HL-60 (cell line): ENCODE data around the gene ATF2.
A peak's percentile ranks its signal among the peaks of the same experiment; 100 is the strongest.

Experiments used
- DNase-seq, 2 experiments: peaks; one replicate each; pipeline ENCODE4 v3.0.0-alpha.2; 2010 to 2020; ENCODE audit warnings: low read depth in 1 of 2, low spot score in 1 of 2
- H3K27ac ChIP-seq: fragments of 250-450 bp; sonication (Bioruptor Pico); replicated peaks from 2 replicates; pipeline ENCODE4 v1.5.1; 2020; ENCODE audit warnings: mild to moderate bottlenecking, moderate library complexity
- H3K27me3 ChIP-seq: fragments of 250-450 bp; sonication (Bioruptor Pico); 2 replicates; pipeline ENCODE4 v1.5.1; 2021; ENCODE audit warnings: mild to moderate bottlenecking, moderate library complexity; ENCODE audit not compliant: insufficient read depth, poor library complexity, severe bottlenecking
- H3K4me3 ChIP-seq: replicated peaks from 2 replicates; pipeline ENCODE4 v1.5.1; 2011; ENCODE audit warnings: mild to moderate bottlenecking, control low read depth, low read length; ENCODE audit not compliant: insufficient read depth
- GABPA ChIP-seq: IDR thresholded peaks from 2 replicates; pipeline ENCODE4 v1.6.1; 2012; ENCODE audit warnings: low read depth
- POLR2AphosphoS5 ChIP-seq: IDR thresholded peaks from 2 replicates; pipeline ENCODE4 v1.6.1; 2012; ENCODE audit warnings: low read depth
- REST ChIP-seq: IDR thresholded peaks from 2 replicates; pipeline ENCODE4 v1.6.1; 2012; ENCODE audit warnings: low read depth; ENCODE audit not compliant: insufficient replicate concordance
- SPI1 ChIP-seq: IDR thresholded peaks from 2 replicates; pipeline ENCODE4 v1.6.1; 2012; ENCODE audit warnings: low read depth, mild to moderate bottlenecking, borderline replicate concordance
- TF ChIP-seq, protein P1 (sequence below): IDR thresholded peaks from one replicate; pipeline ENCODE4 v1.5.1; 2011; ENCODE audit warnings: low read length, control low read depth, inconsistent platforms; ENCODE audit not compliant: insufficient read depth

Gene ATF2

DNA sequence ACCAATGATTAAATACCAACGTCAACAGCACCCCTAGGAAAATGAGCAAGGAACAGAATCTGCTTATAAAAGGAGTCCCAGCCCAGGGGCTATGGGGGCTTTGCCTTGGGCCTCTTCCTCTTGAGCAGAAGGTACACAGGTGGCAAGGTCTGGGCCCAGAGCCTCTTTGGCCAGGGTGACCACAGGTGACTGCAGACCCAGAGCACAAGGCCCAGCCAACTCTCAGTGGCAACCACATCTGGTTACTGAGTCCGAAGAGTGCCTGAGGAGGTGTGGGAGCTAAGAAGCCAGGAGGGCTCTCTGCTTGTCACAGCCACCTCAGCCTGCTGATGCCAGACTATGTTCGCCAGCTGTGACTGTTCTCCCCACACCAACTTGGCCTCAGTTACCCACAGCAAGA, 128.5 kb downstream of the ATF2 start:
- Histone ChIP-seq H3K4me3 (no peak overlapping the region), H3K27ac (no peak overlapping the region), H3K27me3 (no peaks in the 10 kb centered on the region)
- TF ChIP-seq POLR2AphosphoS5 (no peak), SPI1 (no peak), REST (no peak), GABPA (no peak)
- TF ChIP-seq, protein P1, sequence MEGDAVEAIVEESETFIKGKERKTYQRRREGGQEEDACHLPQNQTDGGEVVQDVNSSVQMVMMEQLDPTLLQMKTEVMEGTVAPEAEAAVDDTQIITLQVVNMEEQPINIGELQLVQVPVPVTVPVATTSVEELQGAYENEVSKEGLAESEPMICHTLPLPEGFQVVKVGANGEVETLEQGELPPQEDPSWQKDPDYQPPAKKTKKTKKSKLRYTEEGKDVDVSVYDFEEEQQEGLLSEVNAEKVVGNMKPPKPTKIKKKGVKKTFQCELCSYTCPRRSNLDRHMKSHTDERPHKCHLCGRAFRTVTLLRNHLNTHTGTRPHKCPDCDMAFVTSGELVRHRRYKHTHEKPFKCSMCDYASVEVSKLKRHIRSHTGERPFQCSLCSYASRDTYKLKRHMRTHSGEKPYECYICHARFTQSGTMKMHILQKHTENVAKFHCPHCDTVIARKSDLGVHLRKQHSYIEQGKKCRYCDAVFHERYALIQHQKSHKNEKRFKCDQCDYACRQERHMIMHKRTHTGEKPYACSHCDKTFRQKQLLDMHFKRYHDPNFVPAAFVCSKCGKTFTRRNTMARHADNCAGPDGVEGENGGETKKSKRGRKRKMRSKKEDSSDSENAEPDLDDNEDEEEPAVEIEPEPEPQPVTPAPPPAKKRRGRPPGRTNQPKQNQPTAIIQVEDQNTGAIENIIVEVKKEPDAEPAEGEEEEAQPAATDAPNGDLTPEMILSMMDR: no peak
- DNase-seq: no peak

GRCh38 chr2:175039031-175039430, 129.0 kb downstream of the ATF2 start:
- no peak overlapping the region for H3K4me3 ChIP-seq
- no peak overlapping the region for H3K27ac ChIP-seq
- TF ChIP-seq POLR2AphosphoS5: no peak
- TF ChIP-seq, protein P1: no peak
- TF ChIP-seq SPI1: no peak
- TF ChIP-seq GABPA: no peak
- no peak for DNase-seq
- no peaks in the 10 kb centered on the region for H3K27me3 ChIP-seq

- no peak overlapping the region for H3K4me3 ChIP-seq
- no peak overlapping the region for H3K27ac ChIP-seq
- TF ChIP-seq, protein P1: no peak
- no peak for TF ChIP-seq SPI1
- H3K27me3 ChIP-seq: no peaks in the 10 kb centered on the region
- no peak for DNase-seq
These were observed 130.1 kb downstream of the ATF2 start for GRCh38 chr2:175037941-175038340.

- TF ChIP-seq, protein P1: no peak
These were observed 131.4 kb downstream of the ATF2 start for GRCh38 chr2:175036582-175037018.

GRCh38 chr2:175035806-175036205, 132.2 kb downstream of the ATF2 start:
- no peak for TF ChIP-seq POLR2AphosphoS5
- DNase-seq: no peak
- no peak overlapping the region for H3K27ac ChIP-seq

More at GRCh38 chr2:175036582-175037018, 131.4 kb downstream of the ATF2 start:
- Histone ChIP-seq H3K4me3 (no peak overlapping the region), H3K27ac (no peak overlapping the region), H3K27me3 (no peaks in the 10 kb centered on the region)
- DNase-seq: peak in 1 of 2 experiments; percentile 15

More at GRCh38 chr2:175035806-175036205, 132.2 kb downstream of the ATF2 start:
- H3K4me3 ChIP-seq: no peak overlapping the region
- H3K27me3 ChIP-seq: no peaks in the 10 kb centered on the region
